RPMI8226 (cell line): ENCODE measurements around the gene PPWD1.

Experiments used
- DNase-seq: peaks from one replicate; pipeline ENCODE4 v3.0.0-alpha.2; 2015

The PPWD1 gene

GRCh38 chr5:65624025-65624570 lies 61.0 kb downstream of the PPWD1 start, which contains the start of gene TRIM23:
TSS of gene TRIM23 (minus strand) at chr5:65624333. CDS start at chr5:65624274, 59 bp downstream.
- peak; percentile 98 for DNase-seq

- DNase-seq: peak; percentile 91
Observed at GRCh38 chr5:65624571-65625555, 61.8 kb downstream of the PPWD1 start, which contains the start of the genes SHLD3 and TRAPPC13. TSS of gene SHLD3 (plus strand) at chr5:65625027. CDS start at chr5:65629588, 4,561 bp downstream. TSS of gene TRAPPC13 (plus strand) at chr5:65625027. CDS start at chr5:65625061, 34 bp downstream.

- peak; percentile 4 for DNase-seq
Observed at GRCh38 chr5:65625743-65626142, 62.6 kb downstream of the PPWD1 start.

- no peak for DNase-seq
Observed at GRCh38 chr5:65630981-65631380, 67.9 kb downstream of the PPWD1 start.
